Hepatocyte (in vitro differentiated cells): ENCODE data around the gene CTTN. TPM values are rescaled to one million over a fixed set of nuclear protein-coding genes. Genes with fewer than 3 reads are reported as not detected.

Experiments
- DNase-seq: peaks from one replicate; pipeline ENCODE4 v3.0.0-alpha.2; 2016; ENCODE audit warnings: low spot score
- H2AFZ ChIP-seq: fragments of 200-600 bp; sonication (generic); 2 replicates; pipeline ENCODE4 v1.6.0; 2016; ENCODE audit warnings: antibody characterized with exemption, mild to moderate bottlenecking
- H3K27ac ChIP-seq: fragments of 200-600 bp; sonication (generic); 2 replicates; pipeline ENCODE4 v1.5.1; 2016; ENCODE audit warnings: mild to moderate bottlenecking
- H3K27me3 ChIP-seq: fragments of 200-600 bp; sonication (generic); 2 replicates; pipeline ENCODE4 v1.6.1; 2016
- H3K36me3 ChIP-seq: fragments of 200-600 bp; sonication (generic); replicated peaks from 2 replicates; pipeline ENCODE4 v1.5.1; 2016; ENCODE audit warnings: low read depth; ENCODE audit not compliant: insufficient read depth
- H3K4me1 ChIP-seq: fragments of 200-600 bp; sonication (generic); 2 replicates; pipeline ENCODE4 v1.5.1; 2016; ENCODE audit warnings: mild to moderate bottlenecking, moderate library complexity; ENCODE audit not compliant: insufficient read depth
- H3K4me2 ChIP-seq: fragments of 200-600 bp; sonication (generic); 2 replicates; pipeline ENCODE4 v1.6.0; 2016
- H3K4me3 ChIP-seq: fragments of 200-600 bp; sonication (generic); 2 replicates; pipeline ENCODE4 v1.5.1; 2016; ENCODE audit warnings: mild to moderate bottlenecking
- H3K79me2 ChIP-seq: fragments of 200-600 bp; sonication (generic); 2 replicates; pipeline ENCODE4 v1.6.0; 2017; ENCODE audit warnings: mild to moderate bottlenecking
- H3K9me2 ChIP-seq: fragments of 200-600 bp; sonication (generic); replicated peaks from 2 replicates; pipeline ENCODE4 v1.6.0; 2017; ENCODE audit warnings: mild to moderate bottlenecking; ENCODE audit not compliant: insufficient read depth
- H3K9me3 ChIP-seq: fragments of 200-600 bp; sonication (generic); 2 replicates; pipeline ENCODE4 v1.5.1; 2016; ENCODE audit warnings: low read depth, mild to moderate bottlenecking
- H4K20me1 ChIP-seq: fragments of 200-600 bp; sonication (generic); 2 replicates; pipeline ENCODE4 v1.6.0; 2016; ENCODE audit warnings: mild to moderate bottlenecking; ENCODE audit not compliant: insufficient read depth, poor library complexity, severe bottlenecking
- EZH2 ChIP-seq: fragments of 200-600 bp; sonication (generic); IDR thresholded peaks from 2 replicates; pipeline ENCODE4 v1.6.1; 2016; ENCODE audit warnings: antibody characterized with exemption, mild to moderate bottlenecking, borderline replicate concordance
- EZH2phosphoT487 ChIP-seq: fragments of 200-600 bp; sonication (generic); IDR thresholded peaks from one replicate; pipeline ENCODE4 v1.6.1; 2018; ENCODE audit warnings: antibody characterized with exemption, mild to moderate bottlenecking, low read depth, moderate library complexity; ENCODE audit not compliant: unreplicated experiment, severe bottlenecking
- WGBS: methylation state at CpG from one replicate; pipeline ENCODE4 v1.1.6; 2016; ENCODE audit warnings: low lambda C conversion rate; ENCODE audit errors: missing lambda C conversion rate; 5-methylcytosine and 5-hydroxymethylcytosine counted together
- polyA plus RNA-seq: library from polyadenylated mRNA; unstranded; fragments of >200 nt; fragmentation: Nextera tagmentation; extraction: Ambion mirVana; gene quantifications from 2 replicates; pipeline ENCODE4 v1.2.1, GENCODE V29; 2016
- total RNA-seq: library from RNA; depleted of rRNA; stranded (reverse); fragments of >200 nt; gene quantifications from 2 replicates; pipeline ENCODE4 v1.2.3, GENCODE V29; 2014
- TF ChIP-seq, protein P1 (sequence below): fragments of 200-600 bp; sonication (generic); IDR thresholded peaks from 2 replicates; pipeline ENCODE4 v1.5.1; 2016; ENCODE audit warnings: antibody characterized with exemption, mild to moderate bottlenecking; ENCODE audit not compliant: poor library complexity

The CTTN gene
- total and polyA plus RNA-seq, 2 experiments from 2014 or later, result 154 to 207 TPM

DNA sequence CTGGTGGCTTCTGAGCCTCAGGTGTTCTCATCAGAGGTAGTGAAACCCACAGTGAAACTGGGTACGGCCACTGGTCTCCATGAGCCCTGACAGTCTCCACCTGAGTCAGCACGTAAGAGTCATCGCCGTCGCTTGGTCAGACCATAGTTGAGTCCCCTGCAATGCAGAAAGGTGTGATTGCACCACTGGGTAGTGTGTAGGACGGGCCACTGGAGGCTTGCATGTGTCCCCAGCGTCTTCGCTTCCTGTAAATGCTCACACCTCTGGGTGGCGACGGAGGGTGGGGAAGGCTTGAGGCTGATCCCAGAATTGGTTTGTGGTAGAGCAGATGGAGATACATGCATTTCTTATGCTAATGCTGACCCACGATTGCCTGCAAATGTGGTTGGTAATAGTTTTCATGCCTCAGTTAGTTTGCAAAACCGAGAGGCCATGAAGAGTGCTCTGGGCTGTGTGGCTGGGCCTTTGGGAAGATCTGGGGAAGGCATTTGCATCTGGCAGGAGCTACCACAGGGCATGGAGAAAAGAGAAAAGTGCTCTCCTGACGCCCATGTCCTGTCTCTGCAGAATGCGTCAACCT, 26.5 kb downstream of the CTTN start:
- no peaks in the 10 kb centered on the region for H3K79me2 ChIP-seq
- no peak overlapping the region for H3K4me3 ChIP-seq
- no peaks in the 10 kb centered on the region for H3K9me2 ChIP-seq
- no peak overlapping the region for H2AFZ ChIP-seq
- no peaks in the 10 kb centered on the region for H3K4me1 ChIP-seq
- no peak for TF ChIP-seq EZH2
- TF ChIP-seq EZH2phosphoT487, result no peak
- TF ChIP-seq, protein P1, sequence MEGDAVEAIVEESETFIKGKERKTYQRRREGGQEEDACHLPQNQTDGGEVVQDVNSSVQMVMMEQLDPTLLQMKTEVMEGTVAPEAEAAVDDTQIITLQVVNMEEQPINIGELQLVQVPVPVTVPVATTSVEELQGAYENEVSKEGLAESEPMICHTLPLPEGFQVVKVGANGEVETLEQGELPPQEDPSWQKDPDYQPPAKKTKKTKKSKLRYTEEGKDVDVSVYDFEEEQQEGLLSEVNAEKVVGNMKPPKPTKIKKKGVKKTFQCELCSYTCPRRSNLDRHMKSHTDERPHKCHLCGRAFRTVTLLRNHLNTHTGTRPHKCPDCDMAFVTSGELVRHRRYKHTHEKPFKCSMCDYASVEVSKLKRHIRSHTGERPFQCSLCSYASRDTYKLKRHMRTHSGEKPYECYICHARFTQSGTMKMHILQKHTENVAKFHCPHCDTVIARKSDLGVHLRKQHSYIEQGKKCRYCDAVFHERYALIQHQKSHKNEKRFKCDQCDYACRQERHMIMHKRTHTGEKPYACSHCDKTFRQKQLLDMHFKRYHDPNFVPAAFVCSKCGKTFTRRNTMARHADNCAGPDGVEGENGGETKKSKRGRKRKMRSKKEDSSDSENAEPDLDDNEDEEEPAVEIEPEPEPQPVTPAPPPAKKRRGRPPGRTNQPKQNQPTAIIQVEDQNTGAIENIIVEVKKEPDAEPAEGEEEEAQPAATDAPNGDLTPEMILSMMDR, result no peak
- no peak overlapping the region for H3K27ac ChIP-seq
- 95% methylated on average over 14 of the region's 14 CpGs for WGBS
- no peak for DNase-seq
- H3K9me3 ChIP-seq, result no peaks in the 10 kb centered on the region
- H4K20me1 ChIP-seq, result no peaks in the 10 kb centered on the region
- H3K27me3 ChIP-seq, result no peaks in the 10 kb centered on the region
- H3K36me3 ChIP-seq, result no peaks in the 10 kb centered on the region
- no peak overlapping the region for H3K4me2 ChIP-seq

DNA sequence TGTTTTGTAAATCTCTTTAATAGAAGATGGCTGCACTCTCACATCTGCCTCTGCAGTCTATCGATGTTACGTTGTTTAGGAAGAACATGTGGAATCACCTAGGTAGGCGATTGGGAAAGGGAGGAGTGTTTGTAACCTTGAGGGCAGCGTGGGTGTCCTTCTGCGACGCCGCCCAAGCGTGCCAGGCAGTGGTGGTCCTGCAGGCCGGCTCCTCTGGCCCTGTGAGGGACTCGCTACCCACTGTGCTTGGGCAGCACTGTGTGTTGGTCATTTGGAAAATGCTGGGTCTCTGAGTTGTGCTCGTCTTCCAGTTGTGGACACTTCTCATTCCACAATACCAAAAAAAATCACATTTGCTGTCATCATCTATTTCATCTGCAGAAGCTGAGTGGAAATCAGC, 29.1 kb downstream of the CTTN start:
- no peaks in the 10 kb centered on the region for H3K79me2 ChIP-seq
- WGBS, result 98% methylated on average over 11 of the region's 11 CpGs
- no peaks in the 10 kb centered on the region for H4K20me1 ChIP-seq
- no peaks in the 10 kb centered on the region for H3K9me3 ChIP-seq
- H3K36me3 ChIP-seq, result no peaks in the 10 kb centered on the region
- H3K9me2 ChIP-seq, result no peaks in the 10 kb centered on the region
- H3K27ac ChIP-seq, result no peak overlapping the region
- H3K4me3 ChIP-seq, result no peak overlapping the region
- H3K4me2 ChIP-seq, result no peak overlapping the region
- DNase-seq, result no peak
- H3K27me3 ChIP-seq, result no peaks in the 10 kb centered on the region
- no peak overlapping the region for H2AFZ ChIP-seq
- no peaks in the 10 kb centered on the region for H3K4me1 ChIP-seq
- TF ChIP-seq EZH2 (no peak), EZH2phosphoT487 (no peak)
- TF ChIP-seq, protein P1, result no peak

DNA sequence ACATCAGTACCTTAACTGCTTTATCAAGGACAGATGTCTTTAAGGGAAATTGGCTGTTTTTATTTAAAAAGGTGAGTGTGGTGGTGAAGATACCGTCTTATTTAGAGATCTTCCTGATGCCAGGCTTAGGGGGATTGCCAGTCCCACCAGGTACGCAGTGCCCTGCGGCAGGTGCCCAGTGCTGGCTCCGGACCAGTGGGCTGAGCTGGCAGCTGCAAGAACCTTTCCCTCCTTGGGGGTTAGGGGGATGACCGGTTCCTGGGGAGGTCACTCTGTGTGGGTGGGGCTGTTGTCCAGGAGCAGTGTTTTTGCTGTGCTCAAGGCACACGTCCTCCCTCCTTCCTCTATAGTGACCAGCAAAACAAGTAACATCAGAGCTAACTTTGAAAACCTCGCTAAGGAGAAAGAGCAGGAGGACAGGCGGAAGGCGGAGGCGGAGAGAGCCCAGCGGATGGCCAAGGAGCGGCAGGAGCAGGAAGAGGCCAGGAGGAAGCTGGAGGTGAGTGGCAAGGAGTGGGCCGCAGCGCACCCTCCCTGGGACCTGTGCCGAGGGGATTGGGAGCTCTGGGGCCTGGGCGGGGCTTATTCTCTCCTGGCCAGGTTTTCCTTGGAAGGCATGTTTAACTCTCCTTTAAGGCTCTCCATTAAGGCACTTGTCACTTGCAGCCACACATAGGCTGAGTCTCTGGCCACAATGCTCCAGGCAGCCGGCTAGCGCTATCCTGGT, 30.5 kb downstream of the CTTN start:
- no peaks in the 10 kb centered on the region for H4K20me1 ChIP-seq
- no peaks in the 10 kb centered on the region for H3K4me1 ChIP-seq

More for the DNA sequence above, 30.5 kb downstream of the CTTN start:
- Histone ChIP-seq H3K9me2 (no peaks in the 10 kb centered on the region), H3K27ac (no peak overlapping the region), H2AFZ (no peak overlapping the region), H3K27me3 (no peaks in the 10 kb centered on the region), H3K79me2 (no peaks in the 10 kb centered on the region), H3K4me3 (no peak overlapping the region), H3K36me3 (no peaks in the 10 kb centered on the region), H3K4me2 (no peak overlapping the region), H3K9me3 (no peaks in the 10 kb centered on the region)
- DNase-seq, result no peak
- 97% methylated on average over 18 of the region's 18 CpGs for WGBS
- TF ChIP-seq EZH2phosphoT487 (no peak), EZH2 (no peak)
- TF ChIP-seq, protein P1, result no peak
